K562 (cell line): Measurements from ENCODE around the gene VRK3. TPM values are rescaled to one million over a fixed set of nuclear protein-coding genes. Genes with fewer than 3 reads are reported as not detected.

ENCODE experiments used
- GATAD2B ChIP-seq: fragments of 450-650 bp; IDR thresholded peaks from 2 replicates; pipeline ENCODE4 v1.6.1; 2017; ENCODE audit warnings: mild to moderate bottlenecking, borderline replicate concordance
- MBD2 ChIP-seq: sonication (generic); IDR thresholded peaks from 2 replicates; pipeline ENCODE4 v1.6.1; 2016; ENCODE audit warnings: low read depth, borderline replicate concordance
- RNF2 ChIP-seq: sonication (generic); IDR thresholded peaks from 2 replicates; pipeline ENCODE4 v1.6.1; 2016
- SETDB1 ChIP-seq: IDR thresholded peaks from one replicate; pipeline ENCODE4 v1.6.1; 2012; ENCODE audit warnings: low read length, control low read depth, inconsistent platforms
- SIX5 ChIP-seq, 2 experiments: IDR thresholded peaks; 2 replicates each; pipeline ENCODE4 v1.6.1; 2011; ENCODE audit warnings: low read length in 2 of 2, borderline replicate concordance in 1 of 2, low read depth in 1 of 2, mild to moderate bottlenecking in 1 of 2, moderate library complexity in 1 of 2; ENCODE audit not compliant: insufficient read depth in 1 of 2
- SMAD3 ChIP-seq: fragments of 450-650 bp; formaldehyde crosslinking; conservative IDR thresholded peaks from 2 replicates; pipeline ENCODE4 v1.4.0; 2020; ENCODE audit warnings: mild to moderate bottlenecking
- XRCC5 ChIP-seq: fragments of 200-400 bp; formaldehyde crosslinking; IDR thresholded peaks from 2 replicates; pipeline ENCODE4 v1.6.1; 2017; ENCODE audit warnings: low read depth, mild to moderate bottlenecking, low read length
- ZFPM2 ChIP-seq: fragments of 250-450 bp; sonication (Bioruptor Pico); IDR thresholded peaks from 2 replicates; pipeline ENCODE4 v1.5.1; 2022; ENCODE audit warnings: mild to moderate bottlenecking
- ZFX ChIP-seq: sonication (generic); formaldehyde crosslinking; IDR thresholded peaks from 2 replicates; pipeline ENCODE4 v1.8.0; 2022; ENCODE audit warnings: mild to moderate bottlenecking, missing genetic modification reagents, moderate library complexity
- ZNF23 ChIP-seq: fragments of 250-450 bp; sonication (Bioruptor Pico); IDR thresholded peaks from 2 replicates; pipeline ENCODE4 v1.4.0; 2020; ENCODE audit warnings: mild to moderate bottlenecking
- ZNF311 ChIP-seq: fragments of 250-450 bp; sonication (Bioruptor Pico); IDR thresholded peaks from 2 replicates; pipeline ENCODE4 v1.4.0; 2020; ENCODE audit warnings: mild to moderate bottlenecking, moderate library complexity
- ZNF583 ChIP-seq: fragments of 250-450 bp; sonication (Bioruptor Pico); IDR thresholded peaks from 2 replicates; pipeline ENCODE4 v1.4.0; 2020
- polyA plus RNA-seq, 8 experiments: library from polyadenylated mRNA; depleted of rRNA in 4 of 8; stranded (reverse) in 5 of 8; unstranded in 3 of 8; fragments of >200 nt; fragmentation: Nextera tagmentation in 2 of 8; fragmentation: Illumina TruSeq in 1 of 8; extraction: Ambion mirVana in 2 of 8; extraction: Trizol in 1 of 8; gene quantifications; 2 replicates each; pipeline versions ENCODE4 v1.2.1 to v1.2.3, GENCODE V29; 2011 to 2014; ENCODE audit warnings: inconsistent platforms in 1 of 8, missing spikeins in 1 of 8
- total RNA-seq, 7 experiments: library from RNA; depleted of rRNA in 6 of 7; stranded (reverse); fragments of >200 nt in 6 of 7; fragmentation: Illumina TruSeq in 2 of 7; extraction: Trizol in 2 of 7; gene quantifications; 2 replicates each; pipeline versions ENCODE4 v1.2.1 to v1.2.3, GENCODE V29; 2011 to 2021; ENCODE audit warnings: low replicate concordance in 1 of 7
- TF ChIP-seq, protein P1 (sequence below): fragments of 450-650 bp; IDR thresholded peaks from one replicate; pipeline ENCODE4 v1.6.1; 2018; ENCODE audit warnings: mild to moderate bottlenecking, moderate library complexity; ENCODE audit not compliant: partially characterized antibody
- TF ChIP-seq, protein P2 (sequence below), 3 experiments: fragments of 200-800 bp in 1 of 3; fragments of 250-450 bp in 1 of 3; fragments of 450-650 bp in 1 of 3; sonication (Bioruptor Pico) in 1 of 3; sonication (Bioruptor generic) in 1 of 3; formaldehyde crosslinking in 1 of 3; IDR thresholded peaks; 2 replicates each; pipeline versions ENCODE4 v1.6.1 to v1.8.0; 2016 to 2022; ENCODE audit warnings: mild to moderate bottlenecking in 2 of 3, missing genetic modification characterization in 2 of 3, missing compliant biosample characterization in 1 of 3, moderate library complexity in 1 of 3
- TF ChIP-seq, protein P3 (sequence below): fragments of 250-450 bp; sonication (Bioruptor Pico); IDR thresholded peaks from 2 replicates; pipeline ENCODE4 v1.8.0; 2021; ENCODE audit warnings: borderline replicate concordance, mild to moderate bottlenecking, moderate library complexity; ENCODE audit not compliant: poor library complexity, severe bottlenecking
- TF ChIP-seq, protein P4 (sequence below): sonication (generic); formaldehyde crosslinking; IDR thresholded peaks from 2 replicates; pipeline ENCODE4 v1.8.1; 2023; ENCODE audit warnings: mild to moderate bottlenecking, missing genetic modification reagents
- TF ChIP-seq, protein P5 (sequence below), 2 experiments: IDR thresholded peaks; 2 replicates each; pipeline ENCODE4 v1.6.1; 2011; ENCODE audit warnings: borderline replicate concordance in 1 of 2, control low read depth in 1 of 2, low read depth in 1 of 2, low read length in 1 of 2, mild to moderate bottlenecking in 1 of 2, mixed read lengths in 1 of 2, moderate library complexity in 1 of 2; ENCODE audit not compliant: insufficient read depth in 1 of 2, insufficient read length in 1 of 2, poor library complexity in 1 of 2, severe bottlenecking in 1 of 2; ENCODE audit errors: extremely low read depth in 1 of 2

Gene VRK3
- total and polyA plus RNA-seq, 9 of the 15 experiments (the other 6 are each of a cell fraction or from before 2014, with no cell fraction given) = 25.6 to 94.3 (median 42.9) TPM

DNA sequence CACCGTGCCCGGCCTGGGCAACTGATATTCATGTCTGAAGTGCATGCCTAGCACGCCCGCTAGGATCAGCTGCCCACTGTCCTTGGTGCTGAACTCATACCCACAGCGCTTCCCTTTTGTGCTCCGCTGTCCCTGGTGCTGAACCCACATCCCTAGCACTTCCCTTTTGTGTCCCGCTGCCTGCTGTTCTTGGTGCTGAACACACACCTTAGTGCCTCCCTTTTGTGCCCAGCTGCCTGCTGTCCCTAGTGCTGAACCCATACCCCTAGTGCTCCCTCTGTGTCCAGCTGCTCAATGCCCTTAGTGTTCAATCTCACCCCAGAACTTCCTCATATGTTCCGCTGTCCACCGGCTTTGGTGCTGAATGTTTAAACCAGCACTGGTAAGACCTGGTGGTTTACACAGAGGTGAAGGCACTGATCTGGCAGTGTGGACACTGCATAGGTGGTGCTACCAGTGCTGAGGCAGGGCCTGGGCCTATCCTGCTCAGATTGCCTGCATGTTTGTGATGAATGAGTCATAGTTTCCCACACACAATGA, 37.9 kb downstream of the VRK3 start (continued):
- TF ChIP-seq ZFPM2 (CRISPR knock-in tag) = peak; percentile 93
- TF ChIP-seq ZNF583 (CRISPR knock-in tag) = peak; percentile 98
- no peak for TF ChIP-seq SETDB1
- TF ChIP-seq, protein P1, sequence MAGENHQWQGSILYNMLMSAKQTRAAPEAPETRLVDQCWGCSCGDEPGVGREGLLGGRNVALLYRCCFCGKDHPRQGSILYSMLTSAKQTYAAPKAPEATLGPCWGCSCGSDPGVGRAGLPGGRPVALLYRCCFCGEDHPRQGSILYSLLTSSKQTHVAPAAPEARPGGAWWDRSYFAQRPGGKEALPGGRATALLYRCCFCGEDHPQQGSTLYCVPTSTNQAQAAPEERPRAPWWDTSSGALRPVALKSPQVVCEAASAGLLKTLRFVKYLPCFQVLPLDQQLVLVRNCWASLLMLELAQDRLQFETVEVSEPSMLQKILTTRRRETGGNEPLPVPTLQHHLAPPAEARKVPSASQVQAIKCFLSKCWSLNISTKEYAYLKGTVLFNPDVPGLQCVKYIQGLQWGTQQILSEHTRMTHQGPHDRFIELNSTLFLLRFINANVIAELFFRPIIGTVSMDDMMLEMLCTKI = no peak
- TF ChIP-seq, protein P2, sequence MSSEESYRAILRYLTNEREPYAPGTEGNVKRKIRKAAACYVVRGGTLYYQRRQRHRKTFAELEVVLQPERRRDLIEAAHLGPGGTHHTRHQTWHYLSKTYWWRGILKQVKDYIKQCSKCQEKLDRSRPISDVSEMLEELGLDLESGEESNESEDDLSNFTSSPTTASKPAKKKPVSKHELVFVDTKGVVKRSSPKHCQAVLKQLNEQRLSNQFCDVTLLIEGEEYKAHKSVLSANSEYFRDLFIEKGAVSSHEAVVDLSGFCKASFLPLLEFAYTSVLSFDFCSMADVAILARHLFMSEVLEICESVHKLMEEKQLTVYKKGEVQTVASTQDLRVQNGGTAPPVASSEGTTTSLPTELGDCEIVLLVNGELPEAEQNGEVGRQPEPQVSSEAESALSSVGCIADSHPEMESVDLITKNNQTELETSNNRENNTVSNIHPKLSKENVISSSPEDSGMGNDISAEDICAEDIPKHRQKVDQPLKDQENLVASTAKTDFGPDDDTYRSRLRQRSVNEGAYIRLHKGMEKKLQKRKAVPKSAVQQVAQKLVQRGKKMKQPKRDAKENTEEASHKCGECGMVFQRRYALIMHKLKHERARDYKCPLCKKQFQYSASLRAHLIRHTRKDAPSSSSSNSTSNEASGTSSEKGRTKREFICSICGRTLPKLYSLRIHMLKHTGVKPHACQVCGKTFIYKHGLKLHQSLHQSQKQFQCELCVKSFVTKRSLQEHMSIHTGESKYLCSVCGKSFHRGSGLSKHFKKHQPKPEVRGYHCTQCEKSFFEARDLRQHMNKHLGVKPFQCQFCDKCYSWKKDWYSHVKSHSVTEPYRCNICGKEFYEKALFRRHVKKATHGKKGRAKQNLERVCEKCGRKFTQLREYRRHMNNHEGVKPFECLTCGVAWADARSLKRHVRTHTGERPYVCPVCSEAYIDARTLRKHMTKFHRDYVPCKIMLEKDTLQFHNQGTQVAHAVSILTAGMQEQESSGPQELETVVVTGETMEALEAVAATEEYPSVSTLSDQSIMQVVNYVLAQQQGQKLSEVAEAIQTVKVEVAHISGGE (CRISPR knock-in tag; IDR thresholded peaks at IDR 0.05) = peak in 2 of 3 experiments; percentile 10 to 92; a peak in 3 of 6 replicates
- TF ChIP-seq, protein P3, sequence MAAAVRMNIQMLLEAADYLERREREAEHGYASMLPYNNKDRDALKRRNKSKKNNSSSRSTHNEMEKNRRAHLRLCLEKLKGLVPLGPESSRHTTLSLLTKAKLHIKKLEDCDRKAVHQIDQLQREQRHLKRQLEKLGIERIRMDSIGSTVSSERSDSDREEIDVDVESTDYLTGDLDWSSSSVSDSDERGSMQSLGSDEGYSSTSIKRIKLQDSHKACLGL (CRISPR knock-in tag) = peak; percentile 83
- TF ChIP-seq RNF2 = peak; percentile 50; the same call in 1 of the 2 replicates
- TF ChIP-seq ZFX (CRISPR knock-in tag) = peak; percentile 85
- TF ChIP-seq, protein P4, sequence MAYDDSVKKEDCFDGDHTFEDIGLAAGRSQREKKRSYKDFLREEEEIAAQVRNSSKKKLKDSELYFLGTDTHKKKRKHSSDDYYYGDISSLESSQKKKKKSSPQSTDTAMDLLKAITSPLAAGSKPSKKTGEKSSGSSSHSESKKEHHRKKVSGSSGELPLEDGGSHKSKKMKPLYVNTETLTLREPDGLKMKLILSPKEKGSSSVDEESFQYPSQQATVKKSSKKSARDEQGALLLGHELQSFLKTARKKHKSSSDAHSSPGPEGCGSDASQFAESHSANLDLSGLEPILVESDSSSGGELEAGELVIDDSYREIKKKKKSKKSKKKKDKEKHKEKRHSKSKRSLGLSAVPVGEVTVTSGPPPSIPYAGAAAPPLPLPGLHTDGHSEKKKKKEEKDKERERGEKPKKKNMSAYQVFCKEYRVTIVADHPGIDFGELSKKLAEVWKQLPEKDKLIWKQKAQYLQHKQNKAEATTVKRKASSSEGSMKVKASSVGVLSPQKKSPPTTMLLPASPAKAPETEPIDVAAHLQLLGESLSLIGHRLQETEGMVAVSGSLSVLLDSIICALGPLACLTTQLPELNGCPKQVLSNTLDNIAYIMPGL (CRISPR knock-in tag) = peak; percentile 100
- no peak for TF ChIP-seq SIX5 (IDR thresholded peaks at IDR 0.05; ENCODE audit: borderline replicate concordance in 1 of 2, insufficient read depth in 1 of 2, low read depth in 1 of 2, low read length in 2 of 2)
- no peak for TF ChIP-seq GATAD2B
- no peak for TF ChIP-seq MBD2
- peak; percentile 96 for TF ChIP-seq ZNF311
- TF ChIP-seq, protein P5, sequence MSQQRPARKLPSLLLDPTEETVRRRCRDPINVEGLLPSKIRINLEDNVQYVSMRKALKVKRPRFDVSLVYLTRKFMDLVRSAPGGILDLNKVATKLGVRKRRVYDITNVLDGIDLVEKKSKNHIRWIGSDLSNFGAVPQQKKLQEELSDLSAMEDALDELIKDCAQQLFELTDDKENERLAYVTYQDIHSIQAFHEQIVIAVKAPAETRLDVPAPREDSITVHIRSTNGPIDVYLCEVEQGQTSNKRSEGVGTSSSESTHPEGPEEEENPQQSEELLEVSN (IDR thresholded peaks at IDR 0.05; ENCODE audit: borderline replicate concordance in 1 of 2, extremely low read depth in 1 of 2, insufficient read depth in 1 of 2, insufficient read length in 1 of 2, low read depth in 1 of 2, low read length in 1 of 2, poor library complexity in 1 of 2, severe bottlenecking in 1 of 2) = peak in 1 of 2 experiments; percentile 13
- TF ChIP-seq SMAD3 = peak; percentile 95
- peak; percentile 75 for TF ChIP-seq ZNF23
- TF ChIP-seq XRCC5 = peak; percentile 99
